HG02588 (cell line): ENCODE results near the gene IGFBP7.

ENCODE experiments used
- ATAC-seq: cut with Tn5 transposase; IDR thresholded peaks from one replicate; pipeline ENCODE4 v1.9.1; 2021; ENCODE audit warnings: mild to moderate bottlenecking, moderate library complexity; ENCODE audit not compliant: unreplicated experiment

The IGFBP7 gene

GRCh38 chr4:57098415-57098814 is 11.8 kb downstream of the IGFBP7 start:
- no peak for ATAC-seq

GRCh38 chr4:57097711-57098110 is 12.5 kb downstream of the IGFBP7 start:
- ATAC-seq = no peak

GRCh38 chr4:57095956-57096355 is 14.2 kb downstream of the IGFBP7 start:
- ATAC-seq = no peak

GRCh38 chr4:57095245-57095644 is 14.9 kb downstream of the IGFBP7 start:
- no peak for ATAC-seq

- no peak for ATAC-seq
Measured at GRCh38 chr4:57094832-57095223, 15.4 kb downstream of the IGFBP7 start.

- no peak for ATAC-seq
Measured at GRCh38 chr4:57093845-57094831, 16.0 kb downstream of the IGFBP7 start.

- no peak for ATAC-seq
Measured at GRCh38 chr4:57091657-57092162, 18.5 kb downstream of the IGFBP7 start.

GRCh38 chr4:57090079-57090478 is 20.1 kb downstream of the IGFBP7 start:
- no peak for ATAC-seq

GRCh38 chr4:57089549-57089948 is 20.6 kb downstream of the IGFBP7 start:
- ATAC-seq = no peak

GRCh38 chr4:57086031-57086723 is 24.0 kb downstream of the IGFBP7 start:
- no peak for ATAC-seq

- ATAC-seq = no peak
Measured at GRCh38 chr4:57085278-57085677, 24.9 kb downstream of the IGFBP7 start.

- ATAC-seq = no peak
Measured at GRCh38 chr4:57084360-57084759, 25.8 kb downstream of the IGFBP7 start.

- no peak for ATAC-seq
Measured at GRCh38 chr4:57083090-57083489, 27.1 kb downstream of the IGFBP7 start.

GRCh38 chr4:57081651-57082621 is 28.2 kb downstream of the IGFBP7 start:
- ATAC-seq = no peak

GRCh38 chr4:57080781-57081650 is 29.2 kb downstream of the IGFBP7 start:
- ATAC-seq = no peak

GRCh38 chr4:57078685-57079521 is 31.3 kb downstream of the IGFBP7 start:
- ATAC-seq = no peak

GRCh38 chr4:57077550-57078343 is 32.4 kb downstream of the IGFBP7 start:
- no peak for ATAC-seq

GRCh38 chr4:57076646-57077045 is 33.5 kb downstream of the IGFBP7 start:
- ATAC-seq = no peak
